B cell (primary cell): ENCODE data around the gene PEX10.

Source experiments
- EZH2 ChIP-seq: IDR thresholded peaks from 2 replicates; pipeline ENCODE4 v1.6.1; 2012; ENCODE audit warnings: borderline replicate concordance, low read depth, mild to moderate bottlenecking, moderate library complexity, low read length; ENCODE audit not compliant: insufficient read depth, poor library complexity, severe bottlenecking
- TF ChIP-seq, protein P1 (sequence below): fragments of 200-600 bp; IDR thresholded peaks from one replicate; pipeline ENCODE4 v1.8.0; 2022; ENCODE audit warnings: antibody characterized with exemption, mild to moderate bottlenecking

DNA sequence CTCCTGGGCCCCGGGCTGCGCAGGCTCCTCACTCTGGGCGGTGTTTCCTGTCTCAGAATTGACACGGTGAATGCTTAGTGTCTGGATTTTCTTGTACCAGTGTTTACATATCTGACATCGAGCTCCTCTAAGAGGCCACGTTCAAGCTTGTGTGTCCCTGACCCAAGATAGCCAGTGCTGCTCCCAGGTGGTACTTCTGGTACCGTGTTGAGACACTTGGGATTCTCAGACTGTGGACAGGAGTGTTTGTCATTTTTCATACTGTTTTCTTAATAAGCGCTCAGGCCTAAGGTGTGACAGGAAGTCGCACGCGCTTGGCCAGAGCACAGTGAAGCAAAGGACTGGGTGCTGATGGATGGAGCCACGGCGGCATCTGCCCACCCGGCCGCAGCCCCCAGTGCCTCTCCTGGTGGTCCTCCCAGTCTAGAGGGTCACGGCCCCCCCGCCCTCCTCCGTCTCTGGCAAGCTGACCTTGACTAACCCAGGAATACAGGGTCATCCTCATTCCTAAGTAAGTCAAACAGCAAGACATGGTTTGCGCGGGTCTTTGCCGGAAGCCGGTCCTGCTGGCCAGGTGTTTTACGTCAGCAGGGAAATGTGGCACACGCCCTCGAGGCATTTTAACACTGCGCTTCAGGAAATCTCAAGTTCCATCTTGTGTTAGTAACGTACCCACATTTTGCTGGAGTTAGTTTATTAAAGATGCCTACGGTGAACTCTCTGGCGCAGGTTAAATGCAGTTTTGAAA lies 8.0 kb downstream of the PEX10 start:
- TF ChIP-seq, protein P1, sequence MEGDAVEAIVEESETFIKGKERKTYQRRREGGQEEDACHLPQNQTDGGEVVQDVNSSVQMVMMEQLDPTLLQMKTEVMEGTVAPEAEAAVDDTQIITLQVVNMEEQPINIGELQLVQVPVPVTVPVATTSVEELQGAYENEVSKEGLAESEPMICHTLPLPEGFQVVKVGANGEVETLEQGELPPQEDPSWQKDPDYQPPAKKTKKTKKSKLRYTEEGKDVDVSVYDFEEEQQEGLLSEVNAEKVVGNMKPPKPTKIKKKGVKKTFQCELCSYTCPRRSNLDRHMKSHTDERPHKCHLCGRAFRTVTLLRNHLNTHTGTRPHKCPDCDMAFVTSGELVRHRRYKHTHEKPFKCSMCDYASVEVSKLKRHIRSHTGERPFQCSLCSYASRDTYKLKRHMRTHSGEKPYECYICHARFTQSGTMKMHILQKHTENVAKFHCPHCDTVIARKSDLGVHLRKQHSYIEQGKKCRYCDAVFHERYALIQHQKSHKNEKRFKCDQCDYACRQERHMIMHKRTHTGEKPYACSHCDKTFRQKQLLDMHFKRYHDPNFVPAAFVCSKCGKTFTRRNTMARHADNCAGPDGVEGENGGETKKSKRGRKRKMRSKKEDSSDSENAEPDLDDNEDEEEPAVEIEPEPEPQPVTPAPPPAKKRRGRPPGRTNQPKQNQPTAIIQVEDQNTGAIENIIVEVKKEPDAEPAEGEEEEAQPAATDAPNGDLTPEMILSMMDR: no peak
- no peak for TF ChIP-seq EZH2
